Cardiac fibroblast (primary cell): ENCODE measurements around the gene NGF.

Experiments used
- DNase-seq, 2 donors: peaks; one replicate each; pipeline versions ENCODE4 v3.0.0 to v3.0.0-alpha.2; 2010; ENCODE audit warnings: low read depth in 2 of 2
- H3K4me3 ChIP-seq, 2 donors: replicated peaks in 1 of 2; 1 replicate in 1 of 2; 2 replicates in 1 of 2; pipeline ENCODE4 v1.5.1; 2011; ENCODE audit warnings: low read depth in 2 of 2, low read length in 2 of 2, mild to moderate bottlenecking in 2 of 2, moderate library complexity in 1 of 2
- CTCF ChIP-seq: IDR thresholded peaks from one replicate; pipeline ENCODE4 v1.5.1; 2011; ENCODE audit warnings: low read depth, mild to moderate bottlenecking, low read length, inconsistent platforms

The NGF gene

GRCh38 chr1:115327270-115327669, 10.8 kb downstream of the NGF start:
- no peak for DNase-seq
- H3K4me3 ChIP-seq = no peak overlapping the region
- no peak for TF ChIP-seq CTCF

- no peak overlapping the region for H3K4me3 ChIP-seq
- DNase-seq = no peak
- TF ChIP-seq CTCF = no peak
Observed at GRCh38 chr1:115326419-115326818, 11.6 kb downstream of the NGF start.

- peak; percentile 32 to 49 for DNase-seq
- no peak overlapping the region for H3K4me3 ChIP-seq
- no peak for TF ChIP-seq CTCF
Observed at GRCh38 chr1:115325874-115326273, 12.2 kb downstream of the NGF start.

GRCh38 chr1:115324649-115325420, 13.2 kb downstream of the NGF start:
- H3K4me3 ChIP-seq = no peak overlapping the region
- no peak for DNase-seq
- TF ChIP-seq CTCF = no peak

- no peak overlapping the region for H3K4me3 ChIP-seq
- TF ChIP-seq CTCF = no peak
- no peak for DNase-seq
Observed at GRCh38 chr1:115323366-115324004, 14.6 kb downstream of the NGF start.

- no peak overlapping the region for H3K4me3 ChIP-seq
- no peak for TF ChIP-seq CTCF
- peak in 1 of 2 donors; percentile 34 for DNase-seq
Observed at GRCh38 chr1:115322631-115323030, 15.4 kb downstream of the NGF start.

- no peak for TF ChIP-seq CTCF
- H3K4me3 ChIP-seq = no peak overlapping the region
- peak in 1 of 2 donors; percentile 36 for DNase-seq
Observed at GRCh38 chr1:115320377-115320776, 17.7 kb downstream of the NGF start.
